ENCODE results near the gene PCBP3.
"Not testable (repeated sequence)": the region's sequence is repeated elsewhere in the genome, so short reads cannot be mapped to it uniquely, and the experiment has no call there.

The PCBP3 gene

DNA sequence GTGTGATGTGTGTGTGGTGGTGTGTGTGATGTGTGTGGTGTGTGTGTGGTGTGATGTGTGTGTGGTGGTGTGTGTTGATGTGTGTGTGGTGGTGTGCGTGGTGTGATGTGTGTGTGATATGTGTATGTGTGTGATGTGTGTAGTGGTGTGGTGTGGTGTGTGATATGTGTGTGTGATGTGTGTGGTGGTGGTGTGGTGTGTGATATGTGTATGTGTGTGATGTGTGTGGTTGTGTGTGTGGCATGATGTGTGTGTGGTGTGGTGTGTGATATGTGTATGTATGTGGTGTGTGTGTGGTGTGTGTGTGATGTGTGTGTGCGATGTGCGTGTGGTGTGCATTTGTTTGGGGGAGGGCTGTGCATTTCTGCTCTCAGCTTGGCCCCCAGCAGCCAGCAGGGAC is 7.1 kb upstream of the PCBP3 start:
- DNase-seq, result no peak

GRCh38 chr21:45636951-45637646 is 6.4 kb upstream of the PCBP3 start:
- DNase-seq, result no peak

DNA sequence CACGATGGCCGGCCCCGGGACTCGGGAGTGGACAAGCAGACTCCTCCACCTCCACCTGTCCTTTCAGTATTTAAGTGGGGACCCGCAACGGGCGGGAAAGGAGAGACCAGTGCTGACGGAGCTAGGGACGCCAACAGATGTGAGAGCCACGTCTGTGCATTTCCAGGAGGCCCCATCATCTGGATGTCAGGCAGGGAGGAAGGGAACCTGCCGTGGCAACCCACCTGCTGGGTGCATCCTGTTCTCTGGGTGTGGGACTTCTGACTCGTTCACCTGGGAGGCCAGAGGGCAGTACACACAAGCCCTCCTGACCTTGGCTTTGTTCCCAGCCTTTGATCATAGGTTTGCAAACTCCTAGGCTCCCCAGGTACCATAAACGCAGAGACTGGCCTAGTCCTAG is 5.6 kb upstream of the PCBP3 start:
- no peak for DNase-seq

DNA sequence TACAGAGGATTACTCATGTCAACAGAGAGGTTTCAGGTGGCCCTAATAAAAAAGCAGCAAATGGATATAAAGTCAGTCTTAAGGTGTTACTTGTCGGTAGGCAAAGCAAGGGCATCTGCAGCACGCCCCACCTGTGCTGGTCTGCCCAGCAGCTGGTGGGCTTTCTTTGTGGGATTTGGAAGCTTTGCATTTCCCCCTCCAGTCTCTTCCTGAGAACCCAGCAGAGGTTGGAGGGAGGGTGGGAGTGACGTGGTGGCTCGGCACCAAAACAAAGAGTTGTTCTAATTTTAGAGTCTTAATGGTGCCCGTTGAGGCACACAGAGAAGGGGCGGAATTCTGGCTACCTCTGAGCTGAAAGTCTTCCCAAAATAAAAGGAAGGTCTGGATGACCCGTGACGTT is 4.8 kb upstream of the PCBP3 start:
- no peak for DNase-seq

DNA sequence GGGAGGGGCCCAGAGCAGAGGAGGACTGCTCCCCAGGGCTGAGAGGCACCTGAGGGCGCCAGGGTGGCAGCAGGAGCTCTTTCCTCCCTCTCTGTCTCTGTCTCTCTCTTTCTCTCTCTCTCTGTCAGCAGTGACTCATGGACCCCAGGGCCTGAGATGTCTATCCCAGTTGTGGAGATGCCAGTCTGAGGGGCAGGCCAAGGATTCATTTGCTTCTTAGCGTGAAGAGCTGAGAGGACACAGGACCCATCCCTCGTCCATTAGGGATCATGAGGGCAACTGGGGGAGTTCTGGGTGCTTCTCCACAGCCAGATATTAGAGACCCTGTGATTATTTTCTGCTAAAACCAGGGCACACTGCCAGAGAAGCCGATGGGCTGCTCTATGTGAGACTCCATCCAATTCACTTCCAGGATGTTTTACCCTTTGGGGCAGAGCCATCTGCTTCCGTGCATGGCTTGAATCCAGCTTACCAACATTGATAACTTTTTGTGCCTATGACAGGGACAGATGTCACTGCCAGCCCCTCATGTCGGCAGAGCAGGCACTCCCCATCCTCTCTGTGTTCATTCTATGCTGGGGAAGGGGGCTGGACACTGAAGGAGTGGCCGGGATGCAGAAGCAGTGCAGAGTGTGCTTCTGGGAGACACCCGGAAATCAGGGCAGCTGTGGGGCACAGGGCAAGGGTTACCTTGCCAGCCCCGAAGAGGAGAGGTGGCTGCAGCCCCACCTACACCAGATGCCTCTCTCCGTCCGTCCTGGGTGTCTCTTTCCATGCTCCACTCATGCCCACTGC is 4.1 kb upstream of the PCBP3 start:
- no peak for DNase-seq

- DNase-seq, result no peak
Measured at GRCh38 chr21:45640001-45640887, 3.3 kb upstream of the PCBP3 start.

GRCh38 chr21:45640888-45641479 is 2.5 kb upstream of the PCBP3 start:
- DNase-seq, result no peak

GRCh38 chr21:45641480-45642035 is 2.0 kb upstream of the PCBP3 start:
- DNase-seq, result no peak

DNA sequence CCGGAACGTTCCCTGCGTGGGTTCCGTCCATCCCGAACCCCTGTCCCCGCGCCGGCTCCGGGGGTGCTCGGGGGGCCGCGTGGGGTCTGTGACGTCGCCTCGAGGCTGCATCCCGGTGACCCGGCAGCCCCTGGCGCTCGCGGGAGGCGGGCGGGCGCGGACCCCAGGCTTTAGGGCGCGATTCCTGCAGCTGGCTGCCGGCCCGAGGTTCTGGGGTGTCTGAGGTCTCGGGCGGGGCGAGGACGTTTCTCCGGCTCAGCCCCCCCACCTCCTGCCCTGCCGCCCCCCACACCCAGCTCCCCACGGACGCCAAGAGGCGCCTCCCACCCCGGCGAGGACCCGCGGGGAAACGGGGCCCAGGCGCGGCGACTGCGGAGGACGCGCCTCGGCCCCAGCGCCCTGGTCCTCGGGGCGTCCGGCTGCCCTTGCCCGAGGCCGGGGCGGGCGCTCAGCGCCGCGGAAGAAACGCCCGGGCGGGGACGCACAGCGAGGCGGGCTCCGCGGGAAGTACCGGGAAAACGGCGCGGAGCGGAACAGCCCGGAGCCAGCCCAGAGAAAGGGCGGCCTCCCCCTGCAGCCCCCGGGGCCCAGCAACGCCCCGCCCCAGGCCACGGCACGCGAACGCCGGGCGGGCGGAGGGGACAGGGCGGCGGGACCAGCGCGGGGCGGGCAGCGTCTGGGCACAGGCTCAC is 1.3 kb upstream of the PCBP3 start:
- DNase-seq, result no peak

- peak in 2 of 5 donors; percentile 28 to 37 for DNase-seq
Measured at GRCh38 chr21:45644041-45644906, 749 bp downstream of the PCBP3 start.

DNA sequence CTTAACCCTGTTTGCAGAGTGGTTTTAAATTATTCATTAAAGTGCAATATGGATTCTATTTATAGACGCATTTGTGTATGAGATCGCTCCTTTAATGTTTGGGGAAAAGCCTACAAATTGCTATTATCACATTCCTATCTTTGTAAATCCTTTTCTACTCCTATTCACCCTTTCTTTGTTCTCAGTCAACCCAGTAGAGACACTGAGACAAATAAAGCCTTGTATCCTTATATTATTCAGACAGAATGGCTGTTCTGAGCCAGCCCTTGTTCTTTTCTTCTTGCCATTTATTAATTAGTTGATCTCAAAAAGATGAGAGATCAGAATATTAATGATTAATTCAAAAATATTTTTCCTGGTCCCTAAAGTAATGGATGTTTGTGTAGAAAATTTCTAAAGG is 8.4 kb downstream of the PCBP3 start:
- DNase-seq, result no peak

DNA sequence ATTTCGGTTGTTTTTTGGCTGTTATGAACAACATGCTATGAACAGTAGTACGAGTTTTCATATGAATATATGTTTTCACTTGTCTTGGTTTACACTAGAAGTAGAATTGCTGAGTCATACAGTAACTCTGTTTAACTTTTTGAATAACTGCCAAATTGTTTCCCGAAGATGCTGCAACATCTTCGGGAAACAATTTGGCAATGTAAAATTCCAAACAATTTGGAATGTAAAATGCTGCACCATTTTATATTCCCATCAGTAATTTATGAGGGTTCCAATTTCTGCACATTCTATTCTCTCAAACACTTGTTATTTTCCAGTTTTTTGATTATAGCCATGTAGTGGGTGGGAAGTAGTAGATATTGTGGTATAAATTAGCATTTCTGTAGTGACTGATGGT is 11.6 kb downstream of the PCBP3 start:
- DNase-seq, result peak in 1 of 5 donors; percentile 39

GRCh38 chr21:45656114-45656513 is 12.6 kb downstream of the PCBP3 start:
- not testable (repeated sequence) for DNase-seq

- DNase-seq, result not testable (repeated sequence)
Measured at GRCh38 chr21:45661913-45662622, 18.5 kb downstream of the PCBP3 start.

- not testable (repeated sequence) for DNase-seq
Measured at GRCh38 chr21:45662623-45663245, 19.2 kb downstream of the PCBP3 start.

- no peak for DNase-seq
Measured at GRCh38 chr21:45669382-45669781, 25.9 kb downstream of the PCBP3 start.

GRCh38 chr21:45670731-45671130 is 27.2 kb downstream of the PCBP3 start:
- DNase-seq, result no peak

DNA sequence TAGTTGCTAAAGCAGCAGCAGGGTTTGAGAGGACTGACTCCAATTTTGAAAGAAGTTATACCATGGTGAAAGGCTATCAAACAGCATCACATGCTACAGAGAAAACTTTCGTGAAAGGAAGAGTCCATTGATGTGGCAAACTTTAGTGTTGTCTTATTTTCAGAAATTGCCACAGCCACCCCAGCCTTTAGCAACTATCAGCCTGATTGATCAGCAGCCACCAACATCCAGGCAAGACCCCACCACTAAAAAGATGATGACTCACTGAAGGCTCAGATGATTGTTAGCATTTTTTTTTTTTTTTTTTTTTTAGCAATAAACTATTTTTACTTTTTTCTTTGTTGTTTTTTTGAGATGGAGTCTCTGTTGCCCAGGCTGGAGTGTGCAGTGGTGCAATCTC is 35.3 kb downstream of the PCBP3 start:
- not testable (repeated sequence) for DNase-seq

GRCh38 chr21:45680215-45680614 is 36.7 kb downstream of the PCBP3 start:
- DNase-seq, result no peak

DNA sequence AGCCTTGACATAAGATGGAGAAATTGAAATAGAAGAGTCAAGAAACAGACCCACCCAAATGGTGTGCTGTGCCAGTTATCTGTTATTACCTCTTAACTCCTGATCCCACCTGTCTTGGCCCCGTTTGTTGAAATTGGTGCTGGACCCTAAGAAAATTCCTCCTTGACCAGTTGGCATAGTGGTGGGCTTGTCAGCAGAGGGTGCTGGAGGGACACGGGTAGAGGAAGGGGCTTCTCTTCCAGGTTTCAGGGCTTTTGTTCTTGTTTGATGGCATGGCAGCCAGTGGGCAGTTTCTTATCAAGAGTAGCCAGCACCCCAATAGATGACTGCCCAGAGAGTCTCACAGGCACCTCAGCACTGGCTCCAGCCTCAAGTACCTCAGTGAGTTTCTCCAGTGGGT is 51.6 kb downstream of the PCBP3 start:
- DNase-seq, result no peak
